22Rv1 (cell line): ENCODE results near the gene STAT1.

Experiments
- H3K27ac ChIP-seq: fragments of 450-650 bp; 2 replicates; pipeline ENCODE4 v1.5.1; 2017
- CTCF ChIP-seq: fragments of 450-650 bp; IDR thresholded peaks from 2 replicates; pipeline ENCODE4 v1.5.1; 2017; ENCODE audit warnings: mild to moderate bottlenecking
- ZFX ChIP-seq: fragments of 450-650 bp; IDR thresholded peaks from 2 replicates; pipeline ENCODE4 v1.6.1; 2017; ENCODE audit warnings: antibody characterized with exemption, borderline replicate concordance

Gene STAT1

DNA sequence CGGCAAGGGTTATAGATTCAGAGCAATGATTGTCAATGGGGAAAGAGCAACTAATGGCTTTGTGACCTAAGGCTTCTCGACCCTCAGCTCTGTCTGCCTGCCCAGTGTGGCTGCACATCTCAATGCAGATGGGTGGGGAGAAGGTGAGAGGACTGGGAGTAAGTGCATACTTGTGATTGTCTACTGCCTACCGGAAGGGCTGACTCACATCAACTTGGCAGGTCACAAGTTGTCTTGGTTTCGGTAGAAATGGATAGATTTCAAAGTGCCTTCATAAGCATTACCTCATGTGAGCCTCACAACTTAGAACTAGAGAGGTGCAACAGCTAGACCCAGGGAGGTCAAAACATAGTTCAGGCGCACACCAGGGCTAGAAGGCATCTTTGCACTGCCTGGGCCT, 29.4 kb downstream of the STAT1 start:
- no peak for TF ChIP-seq ZFX
- TF ChIP-seq CTCF: no peak
- no peak overlapping the region for H3K27ac ChIP-seq

GRCh38 chr2:190982262-190983034, 31.5 kb downstream of the STAT1 start:
- TF ChIP-seq ZFX (no peak), CTCF (no peak)
- no peak overlapping the region for H3K27ac ChIP-seq

DNA sequence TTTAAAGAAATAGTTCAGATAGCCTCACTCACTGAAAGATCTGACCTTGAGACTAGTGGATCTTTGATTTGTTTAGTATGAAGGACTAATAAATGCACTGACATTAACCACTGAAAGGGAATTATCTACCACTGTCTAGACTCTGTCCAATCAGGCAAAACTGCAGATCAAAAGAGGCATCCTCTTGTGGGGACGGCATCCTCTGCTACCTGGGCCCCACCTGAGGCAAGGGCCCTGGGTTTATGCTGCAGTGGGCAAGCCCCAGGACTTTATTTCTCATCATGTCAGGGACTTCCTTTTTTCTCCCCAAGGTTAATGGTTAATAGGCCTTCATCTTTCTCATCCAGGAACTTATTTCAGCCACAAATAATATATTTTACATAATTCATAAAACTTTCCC, 32.2 kb downstream of the STAT1 start:
- TF ChIP-seq ZFX (no peak), CTCF (no peak)
- H3K27ac ChIP-seq: no peak overlapping the region

GRCh38 chr2:190981333-190981732, 32.6 kb downstream of the STAT1 start:
- TF ChIP-seq ZFX (no peak), CTCF (no peak)
- H3K27ac ChIP-seq: no peak overlapping the region

DNA sequence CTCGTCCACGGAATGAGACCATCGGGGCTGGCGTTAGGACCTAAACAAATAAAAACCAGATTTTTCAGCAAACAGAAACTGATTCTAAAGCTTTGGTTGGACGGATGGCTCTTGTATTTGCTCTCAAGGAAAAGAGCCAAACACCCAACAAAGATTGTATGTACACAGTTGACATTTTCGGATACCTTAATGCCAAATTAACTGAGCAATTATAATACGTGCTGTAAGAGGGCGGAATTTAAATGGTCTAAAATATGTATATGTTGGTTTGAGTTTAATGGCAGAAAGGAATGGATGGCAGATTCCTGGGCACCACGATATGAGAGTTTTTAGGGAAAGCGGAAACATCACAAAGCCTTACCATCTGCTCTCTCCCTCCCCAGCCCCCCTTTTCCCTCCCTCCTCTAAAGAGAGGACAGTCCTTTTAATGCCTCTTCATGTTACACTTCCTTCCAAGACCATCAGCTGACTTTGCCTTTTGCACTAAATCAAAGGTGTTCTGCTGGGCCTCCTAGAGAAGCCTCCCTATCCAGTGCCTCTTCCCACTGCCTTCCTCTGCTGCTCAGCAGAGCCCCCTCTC, 33.3 kb downstream of the STAT1 start:
- no peak overlapping the region for H3K27ac ChIP-seq
- no peak for TF ChIP-seq CTCF
- TF ChIP-seq ZFX: no peak

DNA sequence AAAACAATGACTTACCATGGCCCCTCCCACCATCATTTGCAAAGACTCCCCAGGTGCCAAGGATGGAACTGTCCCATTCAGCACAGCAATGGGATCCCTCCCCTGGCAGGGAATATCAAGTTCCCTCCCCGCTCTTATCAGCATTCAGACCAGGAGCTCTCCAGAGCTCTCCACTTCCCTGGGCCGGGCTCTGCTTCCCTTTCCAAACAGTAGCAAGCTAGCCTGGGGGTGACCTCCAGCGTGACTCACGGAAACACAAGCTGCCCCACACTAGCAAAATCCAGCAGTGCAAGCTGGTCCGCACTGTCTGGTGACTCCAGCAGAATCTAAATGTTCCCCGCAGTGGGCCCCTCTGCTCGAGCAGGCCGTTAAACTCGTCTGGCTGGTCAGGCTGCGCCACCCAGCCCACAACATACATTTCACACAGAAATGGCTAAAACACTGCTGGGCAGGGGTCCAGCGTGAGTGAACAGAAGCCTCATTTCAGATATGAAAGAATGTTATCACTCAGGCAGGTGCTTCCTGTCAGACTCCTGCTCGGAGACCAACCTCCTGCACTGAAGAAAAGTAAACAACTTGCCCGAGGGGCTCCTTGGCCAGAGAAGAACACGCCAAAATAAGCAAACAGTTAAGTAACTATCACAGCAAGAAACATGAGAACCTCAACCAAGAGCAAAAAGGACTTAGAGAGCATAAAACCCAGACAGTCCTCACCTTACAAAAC, 33.9 kb downstream of the STAT1 start:
- no peak overlapping the region for H3K27ac ChIP-seq
- TF ChIP-seq CTCF (no peak), ZFX (no peak)

- no peak overlapping the region for H3K27ac ChIP-seq
- TF ChIP-seq CTCF: no peak
Measured at GRCh38 chr2:190978389-190979053, 35.5 kb downstream of the STAT1 start.
